NCI-H2227 (cell line): ENCODE measurements around the gene BCL11A.

ENCODE experiments used
- DNase-seq: peaks from one replicate; lab custom pipeline; 2025; ENCODE audit not compliant: unreplicated experiment; lab: John Stamatoyannopoulos, UW

BCL11A gene

GRCh38 chr2:60560734-60561644 is 7.5 kb upstream of the BCL11A start:
- peak; percentile 45 for DNase-seq

GRCh38 chr2:60559880-60560279 is 6.4 kb upstream of the BCL11A start:
- DNase-seq: no peak

- DNase-seq: no peak
These were observed 5.1 kb upstream of the BCL11A start for GRCh38 chr2:60558536-60558935.

GRCh38 chr2:60557486-60557864 is 4.0 kb upstream of the BCL11A start:
- peak; percentile 36 for DNase-seq

- DNase-seq: peak; percentile 79
These were observed 3.4 kb upstream of the BCL11A start for GRCh38 chr2:60556576-60557485.

GRCh38 chr2:60556175-60556574 is 2.7 kb upstream of the BCL11A start:
- no peak for DNase-seq

GRCh38 chr2:60555783-60556139 is 2.3 kb upstream of the BCL11A start:
- no peak for DNase-seq

- peak; percentile 68 for DNase-seq
These were observed 1.8 kb upstream of the BCL11A start for GRCh38 chr2:60555066-60555782.

GRCh38 chr2:60554646-60555065 is 1.2 kb upstream of the BCL11A start:
- peak; percentile 46 for DNase-seq

- DNase-seq: peak; percentile 80
These were observed 706 bp upstream of the BCL11A start for GRCh38 chr2:60554074-60554645.

- DNase-seq: peak; percentile 62
These were observed 481 bp downstream of the BCL11A start for GRCh38 chr2:60552851-60553494.

GRCh38 chr2:60552078-60552850 is 1.2 kb downstream of the BCL11A start:
- peak; percentile 66 for DNase-seq

- peak; percentile 51 for DNase-seq
These were observed 2.0 kb downstream of the BCL11A start for GRCh38 chr2:60551240-60552077.

- DNase-seq: no peak
These were observed 2.5 kb downstream of the BCL11A start for GRCh38 chr2:60550984-60551239.

GRCh38 chr2:60550178-60550983 is 3.1 kb downstream of the BCL11A start:
- DNase-seq: peak; percentile 88

GRCh38 chr2:60549928-60550177 is 3.6 kb downstream of the BCL11A start:
- DNase-seq: no peak

- DNase-seq: peak; percentile 64
These were observed 4.1 kb downstream of the BCL11A start for GRCh38 chr2:60549238-60549927.

- peak; percentile 67 for DNase-seq
These were observed 4.6 kb downstream of the BCL11A start for GRCh38 chr2:60548845-60549237.
